ENCODE results near the gene MPPED1.

The MPPED1 gene

GRCh38 chr22:43432883-43433415, 21.1 kb downstream of the MPPED1 start:
- DNase-seq, result peak; percentile 38

GRCh38 chr22:43433451-43434274, 21.8 kb downstream of the MPPED1 start:
- DNase-seq, result no peak

GRCh38 chr22:43434275-43434927, 22.6 kb downstream of the MPPED1 start:
- DNase-seq, result no peak

- DNase-seq, result no peak
Observed at GRCh38 chr22:43434928-43435311, 23.1 kb downstream of the MPPED1 start.

GRCh38 chr22:43435851-43436811, 24.3 kb downstream of the MPPED1 start:
- DNase-seq, result no peak

- DNase-seq, result no peak
Observed at GRCh38 chr22:43436868-43437267, 25.1 kb downstream of the MPPED1 start.

GRCh38 chr22:43437871-43438475, 26.2 kb downstream of the MPPED1 start:
- DNase-seq, result no peak

- DNase-seq, result no peak
Observed at GRCh38 chr22:43438666-43439347, 27.0 kb downstream of the MPPED1 start.

GRCh38 chr22:43439368-43440103, 27.7 kb downstream of the MPPED1 start:
- no peak for DNase-seq

- no peak for DNase-seq
Observed at GRCh38 chr22:43440104-43440387, 28.2 kb downstream of the MPPED1 start.

- no peak for DNase-seq
Observed at GRCh38 chr22:43440556-43440955, 28.7 kb downstream of the MPPED1 start.

GRCh38 chr22:43441216-43441615, 29.4 kb downstream of the MPPED1 start:
- no peak for DNase-seq

- no peak for DNase-seq
Observed at GRCh38 chr22:43441751-43442150, 29.9 kb downstream of the MPPED1 start.

GRCh38 chr22:43442386-43443151, 30.8 kb downstream of the MPPED1 start:
- DNase-seq, result no peak

- DNase-seq, result no peak
Observed at GRCh38 chr22:43443152-43443471, 31.3 kb downstream of the MPPED1 start.

GRCh38 chr22:43446037-43446803, 34.4 kb downstream of the MPPED1 start:
- DNase-seq, result no peak

GRCh38 chr22:43446916-43447315, 35.1 kb downstream of the MPPED1 start:
- no peak for DNase-seq

- DNase-seq, result no peak
Observed at GRCh38 chr22:43447380-43447779, 35.6 kb downstream of the MPPED1 start.

- DNase-seq, result no peak
Observed at GRCh38 chr22:43448048-43448447, 36.2 kb downstream of the MPPED1 start.

Measured in islet precursor cell (in vitro differentiated cells).